GM19467 (cell line): ENCODE measurements around the gene CNTNAP4.

ENCODE experiments used
- ATAC-seq: cut with Tn5 transposase; IDR thresholded peaks from one replicate; pipeline ENCODE4 v1.9.1; 2021; ENCODE audit warnings: mild to moderate bottlenecking, moderate library complexity; ENCODE audit not compliant: unreplicated experiment

The CNTNAP4 gene

GRCh38 chr16:76484020-76484419 lies 206.8 kb downstream of the CNTNAP4 start:
- ATAC-seq = no peak

DNA sequence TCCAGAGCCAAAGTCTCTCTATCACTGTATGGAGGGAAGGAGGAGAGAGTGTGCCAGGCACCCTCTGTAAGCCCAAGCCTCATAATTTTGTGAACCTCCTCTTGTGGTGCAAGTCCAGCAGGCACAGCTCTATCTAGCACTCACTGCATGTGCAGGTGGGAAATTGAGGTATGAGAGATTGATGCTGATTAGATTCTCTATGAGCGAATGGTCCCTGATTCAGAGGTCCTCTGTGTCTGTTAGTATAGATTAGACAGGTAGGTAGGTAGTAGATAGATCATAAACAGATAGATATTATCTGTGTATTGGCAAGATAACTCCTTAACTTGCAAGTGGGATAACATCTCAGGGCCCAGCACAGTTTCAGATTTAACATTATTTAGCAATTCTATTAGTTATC lies 209.5 kb downstream of the CNTNAP4 start:
- ATAC-seq = no peak

DNA sequence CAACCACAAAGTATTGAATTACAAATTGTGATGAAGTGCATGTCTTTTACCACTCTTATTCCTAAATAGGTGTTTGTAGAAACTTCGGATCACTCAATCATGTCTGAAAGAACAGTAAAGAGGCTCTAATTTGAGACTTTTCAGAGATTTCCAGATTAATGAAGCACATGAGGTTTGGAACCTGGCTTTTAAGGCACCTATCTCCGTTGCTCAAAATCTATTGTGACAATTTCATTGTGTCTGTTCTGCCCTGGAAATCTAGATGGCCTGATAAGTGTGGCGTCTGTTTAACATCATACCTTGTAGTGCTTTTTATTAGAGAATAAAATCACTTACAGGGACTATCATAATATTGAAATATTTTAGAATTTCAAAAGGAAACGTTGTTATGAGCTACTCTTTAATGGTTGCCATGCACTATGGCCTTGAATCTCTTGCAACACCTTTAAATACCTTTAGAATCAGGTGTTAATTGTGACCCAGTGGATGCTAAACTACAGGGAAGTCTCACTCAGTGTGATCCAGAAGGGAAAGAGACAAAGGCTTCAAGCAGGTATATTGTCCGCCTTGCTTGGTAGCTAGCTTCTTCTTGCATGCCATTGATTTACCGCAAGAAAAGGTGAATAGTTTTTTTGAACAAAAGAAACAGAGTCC lies 210.3 kb downstream of the CNTNAP4 start:
- ATAC-seq = no peak

DNA sequence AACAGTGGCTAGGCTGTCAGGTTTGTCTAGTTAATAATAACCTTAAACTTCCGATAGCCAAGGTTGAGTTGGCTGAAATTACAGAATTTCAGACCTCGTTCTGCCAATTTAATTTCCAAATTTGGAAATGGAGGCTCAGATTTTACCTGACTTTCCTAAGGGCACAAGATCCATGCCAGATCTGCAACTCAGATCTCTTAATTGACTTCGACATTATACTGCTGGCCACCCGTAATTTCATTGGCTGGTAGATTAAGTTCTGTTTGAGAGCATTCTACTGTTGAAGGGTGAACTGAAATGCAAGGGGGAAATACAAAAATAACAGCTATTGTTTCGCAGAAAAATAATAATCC lies 210.8 kb downstream of the CNTNAP4 start:
- no peak for ATAC-seq

GRCh38 chr16:76490036-76490639 lies 212.9 kb downstream of the CNTNAP4 start:
- ATAC-seq = no peak

GRCh38 chr16:76500006-76500405 lies 222.8 kb downstream of the CNTNAP4 start:
- no peak for ATAC-seq

- no peak for ATAC-seq
Observed at GRCh38 chr16:76502063-76502462, 224.9 kb downstream of the CNTNAP4 start.

DNA sequence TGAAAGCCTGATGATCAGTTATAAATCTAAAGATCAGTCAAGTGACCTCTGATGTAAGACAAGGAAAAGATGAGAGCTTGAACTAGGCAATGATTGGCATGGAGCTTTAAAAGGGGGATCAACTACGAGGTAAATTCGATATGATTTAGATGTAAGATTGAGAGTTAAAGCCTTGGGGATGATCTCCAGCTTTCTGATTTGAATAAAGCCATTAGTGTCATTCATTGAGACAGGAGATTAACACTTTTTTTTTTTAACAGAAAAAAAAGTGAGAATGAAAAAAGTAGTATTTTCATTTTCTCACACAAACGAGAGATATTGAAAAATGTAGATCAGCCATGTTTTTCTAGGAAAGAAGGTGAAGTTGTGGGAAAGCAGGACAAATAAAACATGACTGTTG lies 225.4 kb downstream of the CNTNAP4 start:
- ATAC-seq = no peak

DNA sequence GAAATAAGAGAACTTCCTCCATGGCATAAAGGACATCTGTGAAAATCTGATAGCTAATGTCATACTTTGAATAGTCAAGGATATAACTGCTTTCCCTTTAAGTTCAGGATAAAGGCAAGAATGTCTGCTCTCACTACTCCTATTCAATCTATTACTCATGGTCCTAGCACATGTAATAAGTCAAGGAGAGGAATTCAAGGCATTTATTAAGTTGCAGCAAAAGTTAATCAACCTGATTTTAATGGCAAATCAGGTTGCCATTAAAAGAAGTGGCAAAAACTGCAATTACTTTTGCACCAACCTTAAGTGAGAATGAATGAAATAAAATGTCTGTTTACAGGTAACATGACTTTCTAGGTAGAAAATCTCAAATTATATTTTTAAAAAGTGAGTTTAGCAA lies 225.9 kb downstream of the CNTNAP4 start:
- no peak for ATAC-seq

- no peak for ATAC-seq
Observed at GRCh38 chr16:76511203-76511602, 234.0 kb downstream of the CNTNAP4 start.

DNA sequence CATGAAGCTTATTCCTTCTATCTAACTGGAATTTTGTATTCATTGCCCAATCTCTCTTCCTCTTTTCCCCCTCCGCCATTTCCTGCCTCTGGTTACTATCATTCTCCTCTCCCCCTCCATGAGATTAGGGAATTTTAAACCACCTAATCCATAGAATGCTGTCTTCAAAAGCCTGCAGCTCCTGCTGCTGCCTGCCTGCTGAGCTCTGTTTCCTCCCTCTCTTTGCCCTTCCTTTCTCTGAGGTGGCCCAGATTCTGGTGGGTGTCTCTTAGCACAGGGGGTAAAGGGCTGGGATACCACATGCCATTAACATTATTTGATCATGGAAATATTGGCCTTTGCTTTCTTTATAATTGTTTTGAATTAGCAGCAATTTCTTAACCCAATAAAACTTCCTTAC lies 241.6 kb downstream of the CNTNAP4 start:
- no peak for ATAC-seq

DNA sequence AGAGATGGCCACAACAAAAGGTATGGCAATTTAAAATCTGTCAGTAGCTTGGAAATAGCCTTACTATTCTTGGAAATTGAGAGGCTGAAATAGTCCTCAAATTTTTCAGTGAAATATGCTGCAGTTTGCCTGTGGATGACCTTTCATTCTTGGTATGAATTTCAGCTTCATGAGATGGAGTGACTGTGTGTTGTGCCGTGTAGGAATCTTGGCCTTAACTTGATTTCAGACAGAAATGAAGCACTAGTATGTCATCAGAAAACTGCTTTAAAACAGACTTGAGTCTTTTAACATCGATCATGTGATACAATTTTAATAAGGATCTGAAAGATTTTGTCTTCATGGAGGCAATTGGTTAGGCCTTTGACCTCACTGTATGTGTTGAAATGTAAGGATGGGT lies 247.2 kb downstream of the CNTNAP4 start:
- ATAC-seq = no peak

GRCh38 chr16:76524769-76525168 lies 247.6 kb downstream of the CNTNAP4 start:
- no peak for ATAC-seq

- ATAC-seq = no peak
Observed at GRCh38 chr16:76527244-76527643, 250.0 kb downstream of the CNTNAP4 start.

- ATAC-seq = no peak
Observed at GRCh38 chr16:76529120-76529519, 251.9 kb downstream of the CNTNAP4 start.

- no peak for ATAC-seq
Observed at GRCh38 chr16:76531236-76531635, 254.0 kb downstream of the CNTNAP4 start.

GRCh38 chr16:76532188-76532973 lies 255.2 kb downstream of the CNTNAP4 start:
- ATAC-seq = no peak

DNA sequence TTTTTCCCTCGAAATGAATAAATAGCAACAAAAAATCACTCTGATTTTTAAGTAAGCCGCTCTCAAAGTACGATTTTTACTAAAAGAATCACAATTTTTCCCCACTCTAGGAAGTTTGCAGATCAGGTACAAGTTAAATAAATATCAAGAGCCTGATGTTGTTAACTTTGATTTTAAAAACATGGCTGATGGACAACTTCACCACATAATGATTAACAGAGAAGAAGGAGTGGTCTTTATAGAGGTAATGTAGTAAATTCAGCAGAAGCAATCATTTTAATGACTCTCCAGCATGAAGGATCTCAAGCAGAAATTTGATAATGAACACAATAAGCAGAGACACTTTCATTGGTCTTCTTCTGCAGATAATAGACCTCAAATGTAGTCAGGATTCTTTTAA lies 262.4 kb downstream of the CNTNAP4 start:
- ATAC-seq = no peak

GRCh38 chr16:76541070-76541469 lies 263.9 kb downstream of the CNTNAP4 start:
- ATAC-seq = no peak

DNA sequence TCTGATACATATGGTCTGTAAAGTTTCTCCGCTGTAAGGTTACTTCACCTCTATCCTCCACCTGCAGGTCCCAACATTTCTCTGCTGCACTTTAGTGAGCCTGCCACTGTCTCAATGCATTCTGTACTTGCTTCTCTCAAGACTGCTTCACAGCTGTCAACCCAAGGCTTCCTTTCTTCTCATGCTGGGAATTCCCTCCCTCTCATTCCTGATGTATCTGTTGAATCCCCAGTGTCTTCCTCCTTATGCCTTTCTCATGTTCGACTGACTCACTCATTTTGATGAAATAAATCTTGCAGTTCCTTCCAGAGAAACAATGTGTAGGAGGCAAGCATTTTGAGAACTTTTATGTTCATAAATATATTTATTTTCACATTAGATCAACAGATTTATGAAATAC lies 288.3 kb downstream of the CNTNAP4 start:
- ATAC-seq = no peak

DNA sequence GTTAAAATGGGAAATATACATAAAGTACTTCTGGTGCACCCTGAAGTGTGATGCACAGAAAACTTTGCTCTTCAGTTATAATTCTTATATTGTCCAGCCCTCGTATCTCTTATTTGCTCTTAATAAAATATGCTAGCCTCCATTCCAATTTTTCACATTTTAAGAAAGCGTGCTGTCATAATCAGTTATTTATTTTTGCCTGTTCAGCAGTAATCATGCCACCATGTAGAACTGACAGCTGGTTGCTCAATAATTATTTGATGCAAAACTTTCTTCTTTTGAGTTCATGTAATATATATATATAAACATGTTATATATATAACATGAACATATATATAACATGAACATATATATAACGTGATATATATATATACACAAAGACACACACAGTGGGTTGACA lies 294.6 kb downstream of the CNTNAP4 start:
- no peak for ATAC-seq

DNA sequence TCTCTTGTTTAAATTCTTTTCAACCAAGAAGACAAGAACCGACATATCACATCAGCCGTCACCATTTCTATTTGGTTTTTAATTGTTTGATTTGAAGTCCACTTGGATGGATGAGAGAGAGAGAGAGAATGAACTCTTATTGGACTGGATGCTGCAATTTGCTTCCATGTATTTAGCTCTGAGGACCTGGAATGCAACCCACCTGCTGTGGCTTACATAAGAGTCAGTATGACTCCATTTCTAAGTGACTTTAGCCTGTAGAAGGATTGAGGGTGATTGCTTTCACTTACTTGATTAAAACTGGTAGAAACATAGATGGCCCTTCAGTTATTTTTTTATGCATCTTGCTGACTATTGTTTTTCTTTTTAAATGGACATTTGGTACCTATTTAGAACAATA lies 296.1 kb downstream of the CNTNAP4 start:
- no peak for ATAC-seq
